Chondrocyte (in vitro differentiated cells): ENCODE measurements around the gene GPN3. TPM values are rescaled to one million over a fixed set of nuclear protein-coding genes. Genes with fewer than 3 reads are reported as not detected.
"Not testable (repeated sequence)": the region's sequence is repeated elsewhere in the genome, so short reads cannot be mapped to it uniquely, and the experiment has no call there.

ENCODE experiments used
- DNase-seq: peaks from one replicate; pipeline ENCODE4 v3.0.0; 2021; ENCODE audit warnings: mixed read lengths, low spot score
- H3K27ac Mint-ChIP-seq: one replicate; pipeline ENCODE4 v1.8.0; 2021; ENCODE audit warnings: mild to moderate bottlenecking, moderate library complexity, mixed read lengths; ENCODE audit not compliant: unreplicated experiment
- H3K27me3 Mint-ChIP-seq: 2 replicates; pipeline ENCODE4 v1.8.0; 2021; ENCODE audit warnings: low read depth, mixed read lengths
- H3K36me3 Mint-ChIP-seq: 2 replicates; pipeline ENCODE4 v1.8.0; 2021; ENCODE audit warnings: low read depth, mixed read lengths
- H3K4me1 Mint-ChIP-seq: 2 replicates; pipeline ENCODE4 v1.8.0; 2021; ENCODE audit warnings: low read depth, mild to moderate bottlenecking, mixed read lengths
- H3K4me3 Mint-ChIP-seq: one replicate; pipeline ENCODE4 v1.8.0; 2021; ENCODE audit warnings: mild to moderate bottlenecking, moderate library complexity, mixed read lengths; ENCODE audit not compliant: unreplicated experiment
- H3K9me3 Mint-ChIP-seq: 2 replicates; pipeline ENCODE4 v1.8.0; 2021; ENCODE audit warnings: low read depth, mixed read lengths
- total RNA-seq: library from RNA; stranded (reverse); gene quantifications from 3 replicates; pipeline ENCODE4 v1.2.1, GENCODE V29; 2021
- TF ChIP-seq, protein P1 (sequence below): fragments of 200-600 bp; sonication (generic); IDR thresholded peaks from 2 replicates; pipeline ENCODE4 v1.5.0; 2021; ENCODE audit warnings: antibody characterized with exemption, mild to moderate bottlenecking, moderate library complexity

GPN3 gene
- total RNA-seq, 1 donor from 2014 or later = 15.3 TPM

DNA sequence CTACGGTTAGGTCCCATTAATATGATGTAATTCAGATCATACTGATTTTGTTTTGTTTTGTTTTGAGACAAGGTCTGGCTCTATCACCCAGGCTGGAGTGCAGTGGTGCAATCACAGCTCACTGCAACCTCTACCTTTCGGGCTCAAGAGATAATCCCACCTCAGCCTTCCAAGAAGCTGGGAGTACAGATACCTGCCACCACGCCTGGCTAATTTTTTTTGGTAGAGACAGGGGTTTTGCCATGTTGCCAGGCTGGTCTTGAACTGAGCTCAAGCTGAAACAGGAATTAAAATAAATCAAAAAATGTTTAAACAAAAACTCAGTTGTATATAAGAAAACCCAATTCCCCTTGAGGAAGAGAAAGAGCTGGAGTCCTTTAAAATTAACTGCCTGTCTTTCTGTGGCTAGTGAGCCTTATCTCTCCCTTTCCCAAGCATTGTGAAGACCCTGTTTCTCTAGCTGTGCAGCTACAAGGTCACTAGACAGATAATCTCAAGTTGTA is 46.8 kb downstream of the GPN3 start:
- no peak overlapping the region for H3K27ac Mint-ChIP-seq
- no peak for DNase-seq
- H3K4me3 Mint-ChIP-seq = no peak overlapping the region
- TF ChIP-seq, protein P1, sequence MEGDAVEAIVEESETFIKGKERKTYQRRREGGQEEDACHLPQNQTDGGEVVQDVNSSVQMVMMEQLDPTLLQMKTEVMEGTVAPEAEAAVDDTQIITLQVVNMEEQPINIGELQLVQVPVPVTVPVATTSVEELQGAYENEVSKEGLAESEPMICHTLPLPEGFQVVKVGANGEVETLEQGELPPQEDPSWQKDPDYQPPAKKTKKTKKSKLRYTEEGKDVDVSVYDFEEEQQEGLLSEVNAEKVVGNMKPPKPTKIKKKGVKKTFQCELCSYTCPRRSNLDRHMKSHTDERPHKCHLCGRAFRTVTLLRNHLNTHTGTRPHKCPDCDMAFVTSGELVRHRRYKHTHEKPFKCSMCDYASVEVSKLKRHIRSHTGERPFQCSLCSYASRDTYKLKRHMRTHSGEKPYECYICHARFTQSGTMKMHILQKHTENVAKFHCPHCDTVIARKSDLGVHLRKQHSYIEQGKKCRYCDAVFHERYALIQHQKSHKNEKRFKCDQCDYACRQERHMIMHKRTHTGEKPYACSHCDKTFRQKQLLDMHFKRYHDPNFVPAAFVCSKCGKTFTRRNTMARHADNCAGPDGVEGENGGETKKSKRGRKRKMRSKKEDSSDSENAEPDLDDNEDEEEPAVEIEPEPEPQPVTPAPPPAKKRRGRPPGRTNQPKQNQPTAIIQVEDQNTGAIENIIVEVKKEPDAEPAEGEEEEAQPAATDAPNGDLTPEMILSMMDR = no peak
- no peaks in the 10 kb centered on the region for H3K9me3 Mint-ChIP-seq
- H3K36me3 Mint-ChIP-seq = no peaks in the 10 kb centered on the region
- no peaks in the 10 kb centered on the region for H3K27me3 Mint-ChIP-seq
- peaks cover 7% of the 10 kb centered on the region for H3K4me1 Mint-ChIP-seq

DNA sequence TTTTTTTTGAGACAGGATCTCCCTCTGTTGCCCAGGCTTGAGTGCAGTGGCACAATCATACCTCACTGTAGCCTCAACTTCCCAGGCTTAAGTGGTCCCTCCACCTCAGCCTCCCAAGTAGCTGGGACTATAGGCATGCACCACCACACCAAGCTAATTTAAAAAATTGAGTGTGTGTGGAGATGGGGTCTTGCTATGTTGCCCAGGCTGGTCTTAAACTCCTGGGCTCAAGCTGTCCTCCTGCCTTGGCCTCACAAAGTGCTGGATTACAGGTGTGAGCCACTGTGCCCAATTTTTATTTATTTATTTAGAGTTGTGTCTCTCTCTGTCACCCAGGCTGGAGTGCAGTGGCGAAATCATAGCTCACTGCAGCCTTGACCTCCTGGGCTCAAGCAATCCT is 47.4 kb downstream of the GPN3 start:
- H3K4me1 Mint-ChIP-seq, DNase-seq, H3K27ac Mint-ChIP-seq, H3K9me3 Mint-ChIP-seq, H3K27me3 Mint-ChIP-seq, H3K36me3 Mint-ChIP-seq, H3K4me3 Mint-ChIP-seq: not testable (repeated sequence)

DNA sequence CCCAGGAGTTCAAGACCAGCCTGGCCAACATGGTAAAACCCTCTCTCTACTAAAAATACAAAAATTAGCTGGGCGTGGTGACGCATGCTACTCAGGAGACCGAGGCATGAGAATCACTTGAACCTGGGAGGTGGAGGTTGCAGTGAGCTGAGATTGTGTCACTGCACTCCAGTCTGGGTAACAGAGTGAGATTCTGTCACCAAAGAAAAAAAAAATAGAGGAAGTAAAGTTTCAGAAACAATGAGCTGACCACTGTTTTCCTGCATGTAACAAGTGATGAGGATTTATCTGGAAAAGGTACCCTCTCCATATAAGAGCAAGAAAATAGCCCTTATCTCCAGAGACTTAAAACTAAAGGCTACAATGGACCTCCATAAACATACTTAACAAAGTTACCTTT is 50.9 kb downstream of the GPN3 start:
- not testable (repeated sequence) for H3K4me1 Mint-ChIP-seq, H3K27ac Mint-ChIP-seq, H3K27me3 Mint-ChIP-seq, DNase-seq, H3K9me3 Mint-ChIP-seq, H3K36me3 Mint-ChIP-seq, H3K4me3 Mint-ChIP-seq

DNA sequence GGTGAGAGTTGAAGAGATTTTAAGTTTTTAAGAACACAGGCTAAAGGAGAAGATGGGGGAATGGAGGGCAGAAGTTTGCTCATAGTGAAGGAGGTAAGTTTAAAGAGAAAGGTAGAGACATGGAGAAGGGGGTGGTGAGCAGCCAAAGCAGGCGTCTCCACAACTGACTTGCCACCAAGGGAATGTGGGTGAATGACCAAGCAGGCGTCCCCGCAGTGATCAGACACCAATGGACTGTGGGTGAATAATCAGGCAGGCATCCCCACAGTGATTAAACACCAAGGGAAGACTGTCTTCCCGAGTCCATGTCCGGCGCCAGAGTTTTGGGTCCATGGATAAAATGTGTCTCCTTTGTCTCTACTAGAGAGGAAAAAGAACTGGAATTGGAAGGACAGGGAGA is 58.0 kb downstream of the GPN3 start:
- not testable (repeated sequence) for H3K27ac Mint-ChIP-seq, H3K36me3 Mint-ChIP-seq, DNase-seq, H3K9me3 Mint-ChIP-seq, H3K27me3 Mint-ChIP-seq, H3K4me1 Mint-ChIP-seq, H3K4me3 Mint-ChIP-seq

DNA sequence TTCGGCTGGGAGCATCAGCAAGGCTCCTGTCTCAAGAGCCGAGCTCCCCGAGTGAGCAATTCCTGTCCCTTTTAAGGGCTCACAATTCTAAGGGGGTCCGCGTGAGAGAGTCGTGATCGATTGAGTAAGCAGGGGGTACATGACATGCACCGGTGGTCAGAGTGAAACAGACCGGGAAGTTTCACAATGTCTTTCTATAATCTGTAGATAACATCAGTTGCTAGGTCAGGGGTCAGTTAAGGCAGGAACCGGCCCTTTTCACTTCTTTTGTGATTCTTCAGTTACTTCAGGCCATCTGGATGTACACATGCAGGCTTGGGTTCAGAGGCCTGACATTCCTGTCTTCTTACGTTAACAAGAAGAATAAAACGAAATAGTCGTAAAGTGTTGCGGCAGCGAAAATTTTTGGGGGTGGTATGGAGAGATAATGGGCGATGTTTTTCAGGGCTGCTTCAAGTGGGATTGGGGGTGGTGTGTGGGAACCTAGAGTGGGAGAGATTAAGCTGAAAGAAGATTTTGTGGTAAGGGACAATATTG is 62.9 kb downstream of the GPN3 start:
- H3K9me3 Mint-ChIP-seq, H3K4me3 Mint-ChIP-seq, H3K36me3 Mint-ChIP-seq, DNase-seq, H3K27ac Mint-ChIP-seq, H3K27me3 Mint-ChIP-seq: not testable (repeated sequence)
- peaks cover 28% of the 10 kb centered on the region for H3K4me1 Mint-ChIP-seq

DNA sequence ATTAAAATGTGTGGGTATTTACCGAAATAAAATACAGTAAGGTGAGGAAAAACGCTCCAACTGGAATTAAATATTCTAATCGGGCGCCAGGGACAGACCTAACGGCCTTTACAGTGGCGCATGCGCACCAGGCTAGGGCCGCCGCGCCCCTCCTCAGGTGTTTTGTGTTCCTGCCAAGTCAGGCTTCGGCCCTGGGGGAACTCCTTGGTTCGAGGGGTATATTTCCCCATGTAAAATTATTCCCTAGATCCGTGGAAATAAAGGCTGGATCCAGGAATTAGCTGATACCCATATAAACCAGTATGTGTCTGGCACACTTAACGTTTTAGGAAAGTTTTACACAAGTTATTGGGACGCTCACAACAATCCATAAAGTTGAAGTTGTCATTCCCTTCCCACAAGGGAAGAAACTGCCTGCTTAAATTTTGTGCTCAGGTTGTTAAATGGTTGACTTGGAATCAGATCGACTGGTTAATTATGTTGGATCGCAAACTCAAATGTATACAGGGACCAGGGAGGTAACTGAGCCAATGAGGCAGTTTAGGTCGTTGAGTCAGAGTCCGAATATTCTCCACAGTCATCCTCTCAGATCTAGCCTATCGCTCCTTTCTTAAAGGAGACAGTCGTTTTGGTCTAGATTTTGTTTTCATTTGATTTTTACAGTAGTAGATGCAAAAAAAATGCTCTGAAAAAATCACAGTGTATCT is 63.9 kb downstream of the GPN3 start:
- Mint-ChIP-seq H3K27ac (peak overlapping the region; percentile 100), H3K36me3 (peaks cover 10% of the 10 kb centered on the region), H3K4me1 (peaks cover 30% of the 10 kb centered on the region), H3K9me3 (no peaks in the 10 kb centered on the region), H3K4me3 (peak overlapping the region; percentile 100), H3K27me3 (no peaks in the 10 kb centered on the region)
- DNase-seq = no peak
- TF ChIP-seq, protein P1 = no peak

DNA sequence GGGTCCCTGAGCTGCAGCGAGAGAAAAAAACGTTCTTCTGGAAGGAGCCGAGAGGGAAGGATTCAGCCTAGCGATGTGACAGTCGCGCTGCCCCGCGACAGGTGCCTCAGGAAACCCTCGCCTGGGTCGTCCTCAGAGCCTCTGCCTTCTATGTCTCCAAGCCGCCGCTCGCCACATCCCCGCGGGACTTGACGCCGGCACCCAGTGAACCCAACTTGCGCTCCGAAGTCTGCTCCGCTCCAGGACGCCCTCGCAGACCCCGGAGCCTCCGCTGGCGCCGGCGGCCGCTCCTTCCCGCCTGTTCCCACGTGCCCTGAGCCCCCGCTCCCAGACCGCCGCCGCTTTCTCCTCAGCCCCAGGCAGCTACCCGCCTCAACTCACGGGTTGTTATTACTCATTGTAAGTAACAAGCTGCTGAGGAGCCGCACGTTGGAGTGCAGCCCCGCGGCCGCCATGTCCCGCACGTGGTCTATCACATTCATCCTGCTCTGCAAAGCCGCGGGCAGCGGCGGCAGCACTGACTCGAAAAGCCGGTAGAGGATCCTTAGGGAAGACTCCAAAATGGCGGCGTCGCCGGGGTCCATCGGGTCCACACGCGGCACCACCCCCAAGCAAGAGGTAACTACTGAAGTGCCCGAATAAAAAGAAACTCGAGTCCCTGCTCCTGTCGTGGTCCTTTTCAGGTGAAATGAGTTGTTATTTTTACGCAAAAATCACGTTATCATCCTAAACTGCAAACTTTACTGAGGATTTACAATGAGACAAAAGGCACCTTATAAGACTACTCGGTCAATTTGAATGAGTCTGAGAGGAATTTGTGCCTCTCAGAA is 64.7 kb downstream of the GPN3 start, which contains the start of gene ANAPC7:
ANAPC7 (minus strand) TSS at position 563 of the 830 bp plus-strand sequence; CDS start at position 482, 81 bp downstream.
- H3K36me3 Mint-ChIP-seq = peaks cover 10% of the 10 kb centered on the region
- H3K4me1 Mint-ChIP-seq = peaks cover 30% of the 10 kb centered on the region
- no peaks in the 10 kb centered on the region for H3K27me3 Mint-ChIP-seq
- H3K9me3 Mint-ChIP-seq = no peaks in the 10 kb centered on the region
- peak; percentile 96 for DNase-seq
- peak within 1 kb of the TSS; percentile 100 for H3K27ac Mint-ChIP-seq
- peak within 1 kb of the TSS; percentile 100 for H3K4me3 Mint-ChIP-seq
- TF ChIP-seq, protein P1 = peak; percentile 48
